H9 (cell line): ENCODE data around the gene SEL1L2. TPM values are rescaled to one million over a fixed set of nuclear protein-coding genes. Genes with fewer than 3 reads are reported as not detected.

Experiments used
- DNase-seq: peaks from one replicate; pipeline ENCODE4 v3.0.0-alpha.2; 2017
- H2AFZ ChIP-seq: one replicate; pipeline ENCODE4 v1.6.1; 2013; ENCODE audit warnings: mild to moderate bottlenecking, low read length, control low read depth, moderate library complexity
- H2AK5ac ChIP-seq: 2 replicates; pipeline ENCODE4 v1.6.1; 2013; ENCODE audit warnings: low read length, control low read depth, mixed read lengths; ENCODE audit not compliant: insufficient read length
- H2BK120ac ChIP-seq: one replicate; pipeline ENCODE4 v1.6.1; 2013; ENCODE audit warnings: low read depth, mild to moderate bottlenecking, low read length, control low read depth, inconsistent platforms; ENCODE audit not compliant: poor library complexity, severe bottlenecking
- H2BK12ac ChIP-seq: 2 replicates; pipeline ENCODE4 v1.6.1; 2013; ENCODE audit warnings: low read length, control low read depth, mixed read lengths, low read depth; ENCODE audit not compliant: insufficient read length
- H2BK15ac ChIP-seq: 2 replicates; pipeline ENCODE4 v1.6.1; 2013; ENCODE audit warnings: low read depth, low read length, control low read depth
- H2BK20ac ChIP-seq: one replicate; pipeline ENCODE4 v1.6.1; 2013; ENCODE audit warnings: low read depth, mild to moderate bottlenecking, low read length, control low read depth, inconsistent platforms; ENCODE audit not compliant: poor library complexity, severe bottlenecking
- H2BK5ac ChIP-seq: 2 replicates; pipeline ENCODE4 v1.6.1; 2013; ENCODE audit warnings: low read length, control low read depth, mixed read lengths; ENCODE audit not compliant: insufficient read length
- H3K14ac ChIP-seq: 2 replicates; pipeline ENCODE4 v1.6.1; 2013; ENCODE audit warnings: low read length, control low read depth; ENCODE audit not compliant: insufficient read depth
- H3K18ac ChIP-seq: 2 replicates; pipeline ENCODE4 v1.6.1; 2013; ENCODE audit warnings: low read depth, mild to moderate bottlenecking, mixed read lengths, low read length, control low read depth; ENCODE audit not compliant: insufficient read length
- H3K23ac ChIP-seq: 2 replicates; pipeline ENCODE4 v1.6.1; 2013; ENCODE audit warnings: low read length, control low read depth, mixed read lengths, low read depth; ENCODE audit not compliant: insufficient read length
- H3K23me2 ChIP-seq: 2 replicates; pipeline ENCODE4 v1.6.1; 2013; ENCODE audit warnings: low read depth, mild to moderate bottlenecking, mixed read lengths, low read length, control low read depth; ENCODE audit not compliant: insufficient read length, poor library complexity, severe bottlenecking
- H3K27ac ChIP-seq: 2 replicates; pipeline ENCODE4 v1.5.1; 2013; ENCODE audit warnings: low read length, control low read depth, mixed read lengths, low read depth; ENCODE audit not compliant: insufficient read length
- H3K27me3 ChIP-seq: 2 replicates; pipeline ENCODE4 v1.6.1; 2013; ENCODE audit warnings: low read length, control low read depth, inconsistent platforms; ENCODE audit not compliant: insufficient read depth
- H3K4ac ChIP-seq: 2 replicates; pipeline ENCODE4 v1.6.1; 2013; ENCODE audit warnings: low read depth, mild to moderate bottlenecking, control low read depth, inconsistent platforms, low read length, moderate library complexity
- H3K4me1 ChIP-seq: 2 replicates; pipeline ENCODE4 v1.6.1; 2013; ENCODE audit warnings: low read length, control low read depth, inconsistent platforms; ENCODE audit not compliant: insufficient read depth
- H3K4me2 ChIP-seq: 2 replicates; pipeline ENCODE4 v1.6.1; 2013; ENCODE audit warnings: low read length, control low read depth, mixed read lengths; ENCODE audit not compliant: insufficient read length, insufficient read depth
- H3K56ac ChIP-seq: 2 replicates; pipeline ENCODE4 v1.6.1; 2013; ENCODE audit warnings: low read depth, mild to moderate bottlenecking, mixed read lengths, low read length, control low read depth; ENCODE audit not compliant: insufficient read length
- H3K79me1 ChIP-seq: 2 replicates; pipeline ENCODE4 v1.6.1; 2013; ENCODE audit warnings: low read depth, mild to moderate bottlenecking, moderate library complexity, low read length, control low read depth, inconsistent platforms; ENCODE audit not compliant: insufficient read depth, poor library complexity, severe bottlenecking
- H3K79me2 ChIP-seq: 2 replicates; pipeline ENCODE4 v1.6.1; 2013; ENCODE audit warnings: low read length, control low read depth, inconsistent platforms; ENCODE audit not compliant: insufficient read depth
- H3K9ac ChIP-seq: 2 replicates; pipeline ENCODE4 v1.6.1; 2013; ENCODE audit warnings: low read length, control low read depth, mixed read lengths; ENCODE audit not compliant: insufficient read length; ENCODE audit errors: extremely low read depth
- H3K9me3 ChIP-seq: one replicate; pipeline ENCODE4 v1.6.1; 2013; ENCODE audit warnings: low read depth, low read length, inconsistent platforms; ENCODE audit not compliant: control insufficient read depth
- H3T11ph ChIP-seq: one replicate; pipeline ENCODE4 v1.6.1; 2013; ENCODE audit warnings: mild to moderate bottlenecking, low read length, control low read depth, inconsistent platforms
- H4K20me1 ChIP-seq: one replicate; pipeline ENCODE4 v1.6.1; 2013; ENCODE audit not compliant: control insufficient read depth, insufficient read length, insufficient read depth
- H4K5ac ChIP-seq: 2 replicates; pipeline ENCODE4 v1.6.1; 2013; ENCODE audit warnings: low read depth, mild to moderate bottlenecking, mixed read lengths, low read length, control low read depth; ENCODE audit not compliant: insufficient read length
- H4K8ac ChIP-seq: replicated peaks from 2 replicates; pipeline ENCODE4 v1.6.1; 2013; ENCODE audit warnings: low read length, control low read depth, mixed read lengths, low read depth; ENCODE audit not compliant: insufficient read length
- H4K91ac ChIP-seq: 2 replicates; pipeline ENCODE4 v1.6.1; 2013; ENCODE audit warnings: low read depth, mild to moderate bottlenecking, moderate library complexity, mixed read lengths, low read length, control low read depth; ENCODE audit not compliant: insufficient read length
- H3K27ac Mint-ChIP-seq, 3 experiments: 2 replicates in 2 of 3; 3 replicates in 1 of 3; pipeline ENCODE4 v1.8.0; 2020 to 2021; ENCODE audit warnings: mixed read lengths in 3 of 3, mild to moderate bottlenecking in 1 of 3, moderate library complexity in 1 of 3
- H3K27me3 Mint-ChIP-seq: 2 replicates; pipeline ENCODE4 v1.8.0; 2021; ENCODE audit warnings: low read depth, mild to moderate bottlenecking, moderate library complexity, mixed read lengths
- H3K36me3 Mint-ChIP-seq, 3 experiments: 2 replicates in 2 of 3; 3 replicates in 1 of 3; pipeline ENCODE4 v1.8.0; 2020 to 2021; ENCODE audit warnings: low read depth in 3 of 3, mixed read lengths in 3 of 3; ENCODE audit not compliant: insufficient read depth in 1 of 3
- H3K4me1 Mint-ChIP-seq, 2 experiments: 2 replicates each; pipeline ENCODE4 v1.8.0; 2020; ENCODE audit warnings: mixed read lengths in 2 of 2
- H3K4me3 Mint-ChIP-seq, 2 experiments: 2 replicates in 1 of 2; 3 replicates in 1 of 2; pipeline ENCODE4 v1.8.0; 2020 to 2021; ENCODE audit warnings: mild to moderate bottlenecking in 2 of 2, mixed read lengths in 2 of 2, moderate library complexity in 1 of 2
- H3K9me3 Mint-ChIP-seq, 2 experiments: 2 replicates in 1 of 2; 3 replicates in 1 of 2; pipeline ENCODE4 v1.8.0; 2020; ENCODE audit warnings: mild to moderate bottlenecking in 2 of 2, mixed read lengths in 2 of 2, moderate library complexity in 1 of 2
- WGBS: extraction: QIAGEN DNeasy Blood & Tissue Kit; methylation state at CpG from one replicate; pipeline ENCODE4 v1.1.7; 2013; ENCODE audit warnings: missing lambda C conversion rate, low lambda C conversion rate, mixed read lengths; ENCODE audit not compliant: insufficient read length; ENCODE audit errors: extremely low coverage; 5-methylcytosine and 5-hydroxymethylcytosine counted together
- total RNA-seq: library from RNA; stranded (reverse); gene quantifications from 2 replicates; pipeline ENCODE4 v1.2.1, GENCODE V29; 2021
- TF ChIP-seq, protein P1 (sequence below): fragments of 200-600 bp; sonication (generic); conservative IDR thresholded peaks from 3 replicates; pipeline ENCODE4 v1.8.0; 2021; ENCODE audit warnings: antibody characterized with exemption, mild to moderate bottlenecking

Gene SEL1L2
- total RNA-seq, 1 experiment from 2014 or later, result not detected

DNA sequence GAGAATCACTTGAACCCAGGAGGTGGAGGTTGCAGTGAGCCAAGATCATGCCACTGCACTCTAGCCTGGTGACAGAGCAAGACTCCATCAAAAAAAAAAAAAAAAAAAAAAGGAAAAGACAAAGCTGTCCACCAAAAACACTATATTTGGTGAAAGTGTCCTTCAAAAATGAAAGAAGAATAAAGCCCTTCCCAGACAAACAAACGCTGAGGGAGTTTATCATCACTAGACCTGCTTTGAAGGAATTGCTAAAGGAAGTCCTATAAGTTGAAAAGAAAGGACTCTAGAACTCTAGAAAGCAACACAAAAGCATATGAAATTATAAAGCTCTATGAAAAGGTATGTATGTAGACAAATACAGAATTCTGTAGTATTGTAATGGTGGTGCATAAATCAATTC, 98.8 kb downstream of the SEL1L2 start:
- Mint-ChIP-seq H3K4me1 (peaks cover 2 to 3% of the 10 kb centered on the region in 2 experiments; a peak in 2 of 4 replicates), H3K27me3 (no peaks in the 10 kb centered on the region), H3K27ac (no peak overlapping the region), H3K9me3 (peaks cover 26% of the 10 kb centered on the region in 2 experiments), H3K4me3 (no peak overlapping the region), H3K36me3 (peaks cover 6 to 35% (median 12%) of the 10 kb centered on the region in 3 experiments)
- no peak overlapping the region for H3K4ac ChIP-seq
- no peak overlapping the region for H3K27ac ChIP-seq
- WGBS, result no CpG with 5 or more reads among the region's 1 CpG
- TF ChIP-seq, protein P1, sequence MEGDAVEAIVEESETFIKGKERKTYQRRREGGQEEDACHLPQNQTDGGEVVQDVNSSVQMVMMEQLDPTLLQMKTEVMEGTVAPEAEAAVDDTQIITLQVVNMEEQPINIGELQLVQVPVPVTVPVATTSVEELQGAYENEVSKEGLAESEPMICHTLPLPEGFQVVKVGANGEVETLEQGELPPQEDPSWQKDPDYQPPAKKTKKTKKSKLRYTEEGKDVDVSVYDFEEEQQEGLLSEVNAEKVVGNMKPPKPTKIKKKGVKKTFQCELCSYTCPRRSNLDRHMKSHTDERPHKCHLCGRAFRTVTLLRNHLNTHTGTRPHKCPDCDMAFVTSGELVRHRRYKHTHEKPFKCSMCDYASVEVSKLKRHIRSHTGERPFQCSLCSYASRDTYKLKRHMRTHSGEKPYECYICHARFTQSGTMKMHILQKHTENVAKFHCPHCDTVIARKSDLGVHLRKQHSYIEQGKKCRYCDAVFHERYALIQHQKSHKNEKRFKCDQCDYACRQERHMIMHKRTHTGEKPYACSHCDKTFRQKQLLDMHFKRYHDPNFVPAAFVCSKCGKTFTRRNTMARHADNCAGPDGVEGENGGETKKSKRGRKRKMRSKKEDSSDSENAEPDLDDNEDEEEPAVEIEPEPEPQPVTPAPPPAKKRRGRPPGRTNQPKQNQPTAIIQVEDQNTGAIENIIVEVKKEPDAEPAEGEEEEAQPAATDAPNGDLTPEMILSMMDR, result no peak
- H3K23me2 ChIP-seq, result no peaks in the 10 kb centered on the region
- H2BK12ac ChIP-seq, result no peak overlapping the region
- H3K9ac ChIP-seq, result no peak overlapping the region
- no peak overlapping the region for H2AFZ ChIP-seq
- H3K9me3 ChIP-seq, result no peaks in the 10 kb centered on the region
- no peaks in the 10 kb centered on the region for H3K79me1 ChIP-seq
- H4K91ac ChIP-seq, result no peak overlapping the region
- H2AK5ac ChIP-seq, result no peak overlapping the region
- H4K8ac ChIP-seq, result no peak overlapping the region
- no peak overlapping the region for H3K56ac ChIP-seq
- H3T11ph ChIP-seq, result no peak overlapping the region
- no peak overlapping the region for H3K23ac ChIP-seq
- H3K18ac ChIP-seq, result no peak overlapping the region
- no peaks in the 10 kb centered on the region for H4K20me1 ChIP-seq
- no peak overlapping the region for H2BK15ac ChIP-seq
- H3K14ac ChIP-seq, result no peak overlapping the region
- H2BK5ac ChIP-seq, result no peak overlapping the region
- no peak overlapping the region for H2BK20ac ChIP-seq
- no peak overlapping the region for H2BK120ac ChIP-seq
- no peaks in the 10 kb centered on the region for H3K79me2 ChIP-seq
- no peak overlapping the region for H3K4me2 ChIP-seq
- H4K5ac ChIP-seq, result no peak overlapping the region
- no peaks in the 10 kb centered on the region for H3K27me3 ChIP-seq
- DNase-seq, result no peak
- no peaks in the 10 kb centered on the region for H3K4me1 ChIP-seq
